Keratinocyte (primary cell): ENCODE measurements around the gene CASP8. TPM values are rescaled to one million over a fixed set of nuclear protein-coding genes. Genes with fewer than 3 reads are reported as not detected.

Experiments used
- DNase-seq: peaks from one replicate; pipeline ENCODE4 v3.0.0-alpha.2; 2011; ENCODE audit warnings: low read depth, missing footprints, low spot score
- FAIRE-seq: peaks from 2 replicates; lab custom pipeline; 2011; peaks lifted over from hg19 to GRCh38; lab: Jason Lieb, UNC
- H2AFZ ChIP-seq: 2 replicates; pipeline ENCODE4 v1.6.0; 2012; ENCODE audit warnings: low read length, control low read depth, inconsistent platforms; ENCODE audit not compliant: control insufficient read depth
- H3K27ac ChIP-seq: 2 replicates; pipeline ENCODE4 v1.5.1; 2011; ENCODE audit warnings: low read length; ENCODE audit not compliant: control insufficient read depth, insufficient read depth
- H3K27me3 ChIP-seq: 3 replicates; pipeline ENCODE4 v1.6.0; 2011; ENCODE audit warnings: low read length; ENCODE audit not compliant: control insufficient read depth, insufficient read depth; ENCODE audit errors: extremely low read depth
- H3K36me3 ChIP-seq, 2 experiments: 2 replicates in 1 of 2; 3 replicates in 1 of 2; pipeline ENCODE4 v1.5.1; 2011; ENCODE audit warnings: low read length in 2 of 2, mild to moderate bottlenecking in 1 of 2; ENCODE audit not compliant: control insufficient read depth in 2 of 2, insufficient read depth in 2 of 2; ENCODE audit errors: extremely low read depth in 1 of 2
- H3K4me1 ChIP-seq: 3 replicates; pipeline ENCODE4 v1.5.1; 2011; ENCODE audit warnings: low read length; ENCODE audit not compliant: control insufficient read depth, insufficient read depth; ENCODE audit errors: extremely low read depth
- H3K4me2 ChIP-seq: 3 replicates; pipeline ENCODE4 v1.6.0; 2011; ENCODE audit warnings: low read depth, low read length; ENCODE audit not compliant: control insufficient read depth, insufficient read depth; ENCODE audit errors: extremely low read depth
- H3K4me3 ChIP-seq, 3 experiments: fragments of 200-600 bp in 1 of 3; sonication (generic) in 1 of 3; 2 replicates in 2 of 3; 3 replicates in 1 of 3; pipeline ENCODE4 v1.5.1; 2011 to 2016; ENCODE audit warnings: low read length in 3 of 3, mild to moderate bottlenecking in 3 of 3, control low read depth in 2 of 3, inconsistent platforms in 1 of 3, low read depth in 1 of 3, mixed read lengths in 1 of 3, mixed run types in 1 of 3, moderate library complexity in 1 of 3; ENCODE audit not compliant: control insufficient read depth in 2 of 3, insufficient read depth in 2 of 3; ENCODE audit errors: extremely low read depth in 1 of 3
- H3K79me2 ChIP-seq: 2 replicates; pipeline ENCODE4 v1.6.0; 2012; ENCODE audit warnings: low read length; ENCODE audit not compliant: control insufficient read depth, insufficient read depth
- H3K9ac ChIP-seq: 3 replicates; pipeline ENCODE4 v1.6.0; 2011; ENCODE audit warnings: low read length; ENCODE audit not compliant: control insufficient read depth, insufficient read depth; ENCODE audit errors: extremely low read depth
- H3K9me1 ChIP-seq: 3 replicates; pipeline ENCODE4 v1.6.0; 2011; ENCODE audit warnings: low read length; ENCODE audit not compliant: control insufficient read depth, insufficient read depth; ENCODE audit errors: extremely low read depth
- H3K9me3 ChIP-seq: 2 replicates; pipeline ENCODE4 v1.5.1; 2012; ENCODE audit warnings: low read depth, low read length; ENCODE audit not compliant: control insufficient read depth
- H4K20me1 ChIP-seq: 3 replicates; pipeline ENCODE4 v1.6.0; 2011; ENCODE audit warnings: low read length; ENCODE audit not compliant: control insufficient read depth, insufficient read depth; ENCODE audit errors: extremely low read depth
- EZH2 ChIP-seq: IDR thresholded peaks from one replicate; pipeline ENCODE4 v1.6.1; 2012; ENCODE audit warnings: inconsistent platforms, mild to moderate bottlenecking, low read length, moderate library complexity
- dilution Hi-C: fragments of 300-500 bp; cut with MboI; formaldehyde crosslinking; loops from one replicate; pipeline ENCODE4 v1.7.0; 2020; ENCODE audit warnings: low sequenced_read_pairs; ENCODE audit not compliant: extremely low pct_ligation_motif_present
- polyA plus RNA-seq, 5 experiments: library from polyadenylated mRNA; depleted of rRNA in 3 of 5; stranded (reverse) in 3 of 5; stranded (forward) in 1 of 5; unstranded in 1 of 5; fragments of >200 nt; gene quantifications; 1 replicate in 1 of 5; 2 replicates in 3 of 5; 3 replicates in 1 of 5; pipeline versions ENCODE4 v1.2.1 to v1.2.3, GENCODE V29; 2011 to 2012; ENCODE audit warnings: missing spikeins in 2 of 5, low read depth in 1 of 5, low replicate concordance in 1 of 5
- TF ChIP-seq, protein P1 (sequence below), 3 experiments: IDR thresholded peaks in 1 of 3; conservative IDR thresholded peaks in 1 of 3; optimal IDR thresholded peaks in 1 of 3; 2 replicates in 2 of 3; 3 replicates in 1 of 3; pipeline versions ENCODE3 to v1.5.1; 2011; ENCODE audit warnings: low read length in 3 of 3, mild to moderate bottlenecking in 3 of 3, moderate library complexity in 2 of 3, control low read depth in 1 of 3, inconsistent platforms in 1 of 3; ENCODE audit not compliant: insufficient read depth in 2 of 3; ENCODE audit errors: extremely low read depth in 1 of 3

Gene CASP8
- polyA plus RNA-seq, 1 donor (not counting 4 experiments of a cell fraction or from before 2014, with no cell fraction given): 27.0 TPM

DNA sequence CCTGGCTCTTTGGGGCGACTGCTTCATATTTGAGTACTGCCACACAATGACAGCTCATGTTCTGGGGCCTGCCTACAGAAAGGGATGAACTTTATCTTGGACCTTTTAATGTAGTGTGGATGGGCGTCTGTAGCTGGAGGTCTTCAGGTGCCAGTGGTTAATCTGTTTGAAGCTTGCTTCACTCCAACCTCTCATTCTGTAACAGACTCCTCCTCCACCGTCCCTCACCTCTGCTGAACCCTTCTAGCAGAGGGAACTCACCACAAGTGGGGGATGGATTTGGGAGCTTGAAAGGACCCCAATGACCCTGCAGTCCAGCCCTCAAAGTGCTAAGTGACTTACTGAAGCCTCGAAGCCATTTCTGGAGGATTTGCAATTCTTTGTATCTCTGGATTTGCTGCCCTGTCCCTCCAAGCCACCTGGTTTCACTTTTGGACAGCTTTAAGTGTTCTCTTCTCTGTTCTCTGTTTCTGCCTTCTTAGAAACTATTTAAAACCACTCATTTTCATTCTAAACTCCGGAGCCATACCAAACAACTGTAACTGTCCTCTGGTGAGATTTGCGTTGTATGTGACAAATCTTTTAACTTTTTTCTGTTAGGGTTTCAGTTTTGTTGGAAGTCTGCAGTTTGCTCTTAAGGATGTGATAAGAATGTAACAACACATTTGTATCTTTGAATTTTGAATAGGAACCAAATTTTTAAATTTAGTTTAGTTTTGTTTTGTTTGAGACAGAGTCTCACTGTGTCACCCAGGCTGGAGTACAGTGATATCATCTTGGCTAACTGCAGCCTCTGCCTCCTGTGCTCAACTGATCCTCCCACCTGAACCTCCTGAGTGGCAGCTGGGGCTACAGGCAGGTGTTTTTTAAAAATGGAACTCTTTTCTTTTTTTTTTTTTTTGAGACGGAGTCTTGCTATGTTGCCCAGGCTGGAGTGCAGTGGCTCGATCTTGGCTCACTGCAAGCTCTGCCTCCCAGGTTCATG is 37.0 kb upstream of the CASP8 start:
- H3K4me1 ChIP-seq: peaks cover 4% of the 10 kb centered on the region
- no peak overlapping the region for H3K4me2 ChIP-seq
- H3K27ac ChIP-seq: no peak overlapping the region
- H2AFZ ChIP-seq: no peak overlapping the region
- no peaks in the 10 kb centered on the region for H3K9me1 ChIP-seq
- H3K36me3 ChIP-seq: no peaks in the 10 kb centered on the region
- H3K9me3 ChIP-seq: no peaks in the 10 kb centered on the region
- no peak for TF ChIP-seq EZH2
- TF ChIP-seq, protein P1, sequence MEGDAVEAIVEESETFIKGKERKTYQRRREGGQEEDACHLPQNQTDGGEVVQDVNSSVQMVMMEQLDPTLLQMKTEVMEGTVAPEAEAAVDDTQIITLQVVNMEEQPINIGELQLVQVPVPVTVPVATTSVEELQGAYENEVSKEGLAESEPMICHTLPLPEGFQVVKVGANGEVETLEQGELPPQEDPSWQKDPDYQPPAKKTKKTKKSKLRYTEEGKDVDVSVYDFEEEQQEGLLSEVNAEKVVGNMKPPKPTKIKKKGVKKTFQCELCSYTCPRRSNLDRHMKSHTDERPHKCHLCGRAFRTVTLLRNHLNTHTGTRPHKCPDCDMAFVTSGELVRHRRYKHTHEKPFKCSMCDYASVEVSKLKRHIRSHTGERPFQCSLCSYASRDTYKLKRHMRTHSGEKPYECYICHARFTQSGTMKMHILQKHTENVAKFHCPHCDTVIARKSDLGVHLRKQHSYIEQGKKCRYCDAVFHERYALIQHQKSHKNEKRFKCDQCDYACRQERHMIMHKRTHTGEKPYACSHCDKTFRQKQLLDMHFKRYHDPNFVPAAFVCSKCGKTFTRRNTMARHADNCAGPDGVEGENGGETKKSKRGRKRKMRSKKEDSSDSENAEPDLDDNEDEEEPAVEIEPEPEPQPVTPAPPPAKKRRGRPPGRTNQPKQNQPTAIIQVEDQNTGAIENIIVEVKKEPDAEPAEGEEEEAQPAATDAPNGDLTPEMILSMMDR (optimal IDR thresholded peaks at IDR 0.05 in 1 of 3, IDR thresholded peaks at IDR 0.05 in 1 of 3, conservative IDR thresholded peaks at IDR 0.05 in 1 of 3; ENCODE audit: extremely low read depth in 1 of 3, insufficient read depth in 2 of 3, low read length in 3 of 3): no peak
- FAIRE-seq (no peak), DNase-seq (no peak)
- dilution Hi-C loops: no loop called here
- no peak overlapping the region for H3K9ac ChIP-seq
- H3K79me2 ChIP-seq: no peaks in the 10 kb centered on the region
- no peak overlapping the region for H3K4me3 ChIP-seq
- H4K20me1 ChIP-seq: no peaks in the 10 kb centered on the region
- H3K27me3 ChIP-seq: no peaks in the 10 kb centered on the region

GRCh38 chr2:201228271-201228911 is 31.9 kb upstream of the CASP8 start:
- H3K4me2 ChIP-seq: no peak overlapping the region
- H3K9ac ChIP-seq: no peak overlapping the region
- H3K27ac ChIP-seq: no peak overlapping the region
- dilution Hi-C loops: no loop called here
- no peak for FAIRE-seq
- H3K9me3 ChIP-seq: no peaks in the 10 kb centered on the region
- no peak for DNase-seq
- peaks cover 14% of the 10 kb centered on the region for H3K4me1 ChIP-seq
- no peaks in the 10 kb centered on the region for H4K20me1 ChIP-seq
- TF ChIP-seq, protein P1 (optimal IDR thresholded peaks at IDR 0.05 in 1 of 3, IDR thresholded peaks at IDR 0.05 in 1 of 3, conservative IDR thresholded peaks at IDR 0.05 in 1 of 3; ENCODE audit: extremely low read depth in 1 of 3, insufficient read depth in 2 of 3, low read length in 3 of 3): no peak
- TF ChIP-seq EZH2: no peak
- no peaks in the 10 kb centered on the region for H3K9me1 ChIP-seq
- no peak overlapping the region for H3K4me3 ChIP-seq
- no peaks in the 10 kb centered on the region for H3K79me2 ChIP-seq
- H3K27me3 ChIP-seq: no peaks in the 10 kb centered on the region
- no peak overlapping the region for H2AFZ ChIP-seq
- no peaks in the 10 kb centered on the region for H3K36me3 ChIP-seq
